GM19240 (cell line): ENCODE data around the gene PARD3B.

Experiments
- DNase-seq: peaks from one replicate; pipeline ENCODE4 v3.0.0; 2011; ENCODE audit warnings: low spot score; ENCODE audit not compliant: insufficient read length

Gene PARD3B

DNA sequence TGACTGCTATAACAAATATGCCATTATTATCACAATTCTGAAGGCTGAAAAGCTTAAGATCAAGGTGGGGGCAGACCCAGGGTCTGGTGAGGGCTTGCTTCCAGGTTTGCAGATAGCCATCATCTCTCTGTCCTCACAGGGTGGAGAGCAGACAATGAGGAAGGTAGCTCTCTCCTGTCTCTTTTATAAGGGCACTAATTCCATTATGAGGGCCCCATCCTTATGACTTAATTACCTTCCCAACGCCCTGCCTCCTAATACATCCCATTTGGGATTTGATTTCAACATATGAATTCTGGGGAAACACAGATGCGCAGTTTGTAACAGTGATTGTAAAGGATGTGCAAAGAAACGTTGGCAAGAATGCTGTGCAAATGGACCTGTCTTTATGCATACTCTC, 44.8 kb downstream of the PARD3B start:
- DNase-seq, result no peak

DNA sequence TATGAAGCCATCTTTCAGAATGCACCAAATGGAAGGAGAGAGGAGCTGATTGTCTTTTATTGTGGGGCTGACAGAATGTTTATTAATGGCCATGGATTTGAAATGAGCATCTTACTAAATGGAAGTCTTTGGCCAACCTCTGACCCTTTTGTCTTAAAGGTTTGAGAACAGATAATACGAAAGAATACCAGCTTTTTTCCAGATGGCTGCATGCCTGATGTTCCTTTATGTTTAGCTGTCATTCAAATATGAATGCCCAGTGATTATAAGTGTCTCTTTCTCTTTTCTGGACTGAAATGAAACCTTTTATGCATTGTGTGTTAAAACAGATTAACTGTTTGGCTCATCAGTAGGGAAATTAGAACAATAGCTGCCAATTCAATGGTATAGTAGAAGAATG, 46.0 kb downstream of the PARD3B start:
- DNase-seq, result no peak

DNA sequence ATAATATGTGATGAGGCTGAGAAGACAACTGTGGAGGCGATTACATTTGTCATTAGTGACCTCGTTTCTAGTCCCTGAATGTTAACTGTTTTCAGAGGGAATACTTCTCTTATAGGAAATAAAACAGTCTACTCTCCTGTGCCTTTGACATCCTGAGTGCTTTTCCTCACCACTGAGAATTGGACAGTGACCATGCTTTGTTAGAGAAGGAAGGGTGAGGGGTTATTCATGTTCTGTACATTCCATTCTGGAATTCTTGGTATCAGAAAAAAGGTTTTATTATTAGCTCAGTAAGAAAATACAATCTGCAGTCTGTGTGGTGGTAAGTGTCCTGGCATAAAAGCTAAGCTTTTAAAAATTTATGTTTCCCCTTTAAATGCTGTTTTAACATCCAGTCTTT, 58.8 kb downstream of the PARD3B start:
- DNase-seq, result no peak

DNA sequence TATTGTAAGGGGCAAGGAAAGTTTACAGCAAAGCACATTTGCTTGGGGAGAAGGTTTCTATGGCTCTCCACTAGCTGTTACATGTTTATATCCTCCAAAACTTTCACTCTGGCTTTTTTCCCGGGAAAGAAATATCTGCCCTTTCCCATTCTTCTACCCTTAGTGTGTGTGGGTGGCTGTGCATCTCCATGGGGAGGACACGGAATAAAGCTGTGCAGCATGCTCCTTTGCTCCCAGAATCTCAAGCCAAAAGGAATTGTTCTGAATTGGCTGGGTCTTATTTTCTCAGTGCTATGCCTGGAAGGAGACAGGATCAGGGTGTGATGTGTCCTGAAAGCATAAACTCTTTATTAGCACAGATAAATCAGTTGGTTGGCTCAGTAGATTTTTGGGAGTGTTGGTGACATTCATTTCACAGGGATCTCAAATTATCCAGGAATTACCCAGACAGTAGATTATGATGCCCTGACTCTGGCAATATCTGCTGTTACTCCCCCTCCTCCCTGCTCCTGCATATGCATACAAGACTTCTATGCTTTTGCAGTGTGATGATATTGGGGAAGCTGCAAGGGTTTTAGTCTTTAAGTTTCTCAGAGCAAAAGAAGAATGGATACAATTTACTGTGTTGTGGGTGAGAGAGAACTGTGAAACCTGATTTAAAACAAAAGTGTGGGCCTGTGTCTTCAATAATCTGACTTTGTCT, 63.1 kb downstream of the PARD3B start:
- DNase-seq, result no peak

DNA sequence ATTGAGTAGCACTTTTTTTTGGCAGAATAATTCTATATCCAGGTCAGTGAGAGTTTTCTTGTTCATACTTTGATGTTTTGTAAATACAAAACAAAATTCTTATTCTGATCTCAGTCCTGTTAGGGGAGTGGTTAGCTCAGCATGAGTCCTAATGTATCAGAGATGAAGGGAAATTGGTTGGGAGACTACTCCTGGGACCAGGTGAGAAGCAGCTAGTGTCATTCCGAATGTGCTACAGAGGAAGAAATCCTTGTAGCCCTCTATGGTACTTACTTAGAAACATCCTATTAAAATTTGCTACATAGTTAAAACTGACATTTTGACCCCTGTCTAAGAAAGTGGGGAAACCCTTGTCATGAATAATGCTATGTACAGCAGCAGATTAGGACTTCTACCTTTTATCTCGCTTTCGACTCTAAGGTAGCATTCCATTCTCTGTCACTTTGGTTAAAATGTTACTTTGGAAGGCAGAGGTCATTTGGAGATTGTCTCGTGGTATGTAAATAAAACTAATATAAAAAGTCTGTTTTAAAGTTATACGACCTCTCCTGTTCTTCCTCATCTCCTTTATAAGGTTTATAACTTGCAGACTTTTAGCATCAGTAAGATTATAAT, 65.8 kb downstream of the PARD3B start:
- no peak for DNase-seq

DNA sequence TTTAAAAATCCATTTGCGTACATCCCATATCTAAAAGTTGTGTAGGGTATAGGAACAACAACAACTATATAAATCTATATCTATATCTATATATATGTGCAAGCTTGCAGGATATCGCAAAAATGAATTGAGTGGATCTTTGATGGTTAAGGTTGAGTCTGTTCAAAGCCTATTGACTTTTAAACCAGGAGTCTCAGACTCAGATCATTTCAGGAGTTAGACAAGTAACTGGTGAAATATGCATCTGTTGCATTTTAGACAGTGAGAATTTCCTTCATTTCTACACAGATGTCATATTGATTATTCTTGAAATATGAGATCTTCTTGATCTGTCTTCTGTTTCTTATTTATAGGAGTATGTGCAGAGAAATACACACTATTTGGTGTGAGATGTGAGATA, 66.5 kb downstream of the PARD3B start:
- no peak for DNase-seq

DNA sequence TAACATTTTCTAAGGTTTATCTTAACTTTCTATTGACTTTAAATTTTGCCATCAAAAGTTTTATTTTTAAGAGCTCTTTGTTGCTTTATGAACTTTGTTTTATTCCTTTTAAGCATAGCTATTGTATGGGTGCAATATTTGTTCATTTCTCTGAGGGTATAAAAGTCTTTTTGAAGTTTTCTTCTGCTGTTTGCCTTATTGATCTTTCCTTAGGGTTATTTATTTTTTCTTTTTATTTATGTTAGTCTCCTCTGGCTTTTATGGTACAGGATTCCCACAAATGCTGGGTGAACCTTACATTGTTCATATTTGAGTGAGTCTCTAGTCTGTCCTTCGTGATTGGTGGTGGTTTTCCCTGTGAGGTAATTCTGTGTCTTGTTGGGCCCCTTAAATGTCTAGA, 68.4 kb downstream of the PARD3B start:
- no peak for DNase-seq

DNA sequence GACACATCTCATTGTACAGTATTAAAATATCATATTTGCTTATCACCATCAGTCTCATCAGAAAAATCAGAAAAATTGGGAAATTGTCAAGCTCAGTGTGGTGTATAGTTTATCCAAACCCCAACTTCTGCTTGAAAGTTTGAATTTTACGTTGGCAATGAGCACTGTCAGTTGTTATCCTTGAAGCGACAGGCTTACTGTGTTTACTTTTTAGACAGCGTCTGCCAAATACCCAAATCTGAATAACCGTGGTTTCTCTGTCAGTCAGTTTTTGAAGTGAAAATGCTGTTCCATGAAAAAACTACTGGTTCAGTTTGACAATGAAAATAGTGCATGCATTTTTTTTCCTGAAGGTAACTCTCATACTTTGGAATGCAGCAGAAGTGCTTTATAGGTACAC, 70.2 kb downstream of the PARD3B start:
- no peak for DNase-seq

DNA sequence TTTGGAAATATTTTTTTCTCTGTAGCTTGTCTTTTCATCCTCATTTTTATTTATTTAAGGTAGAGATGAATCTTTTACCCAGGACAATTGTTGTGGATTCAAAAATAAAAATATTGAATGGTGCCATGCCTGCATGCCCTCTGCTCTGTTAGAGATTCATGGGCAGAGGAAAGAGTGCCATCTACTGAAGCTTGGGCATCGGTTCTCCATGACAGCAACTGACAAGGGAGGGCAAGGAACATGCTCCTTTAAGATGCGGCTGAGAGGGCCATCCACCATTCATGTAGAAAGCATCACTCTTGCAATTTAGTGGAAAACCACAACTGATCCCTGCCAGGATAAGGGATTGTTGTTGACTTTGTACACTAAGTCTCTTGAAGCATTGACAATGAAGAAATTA, 79.9 kb downstream of the PARD3B start:
- DNase-seq, result no peak

DNA sequence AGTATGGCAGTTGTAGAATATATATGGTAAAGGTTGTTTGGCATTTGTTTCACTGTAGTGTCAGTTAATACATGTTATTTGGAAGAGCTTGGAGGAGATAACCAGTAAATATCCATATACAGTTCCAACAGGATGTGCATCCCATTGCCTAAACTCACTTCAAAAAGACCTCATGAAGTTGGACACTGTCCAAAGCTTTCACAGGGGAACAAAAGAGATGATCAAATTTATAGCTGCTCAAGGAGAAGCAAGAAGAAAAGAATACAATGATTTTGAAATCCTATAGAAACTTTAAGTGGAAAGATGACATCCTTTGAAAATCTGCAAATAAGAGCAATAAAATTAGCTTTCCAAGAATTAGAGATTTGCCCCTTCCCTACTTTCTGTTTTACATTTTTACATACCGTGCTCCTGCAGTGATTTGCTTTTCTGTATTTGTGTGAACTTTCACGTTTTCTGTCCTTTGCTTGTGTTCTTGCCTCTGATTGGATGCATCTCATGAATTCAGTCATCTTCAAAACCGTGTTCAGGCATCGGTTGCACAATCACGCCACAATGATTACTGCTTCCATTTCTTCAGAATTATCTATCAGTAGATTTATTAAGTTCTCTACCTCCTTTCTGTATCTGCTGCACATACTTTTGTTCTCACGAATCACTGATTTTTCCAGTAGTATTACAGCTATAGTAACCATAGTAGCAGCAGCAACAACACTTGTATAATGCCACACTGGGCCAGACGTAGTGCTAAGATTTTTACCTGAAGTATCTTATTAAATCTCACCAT, 83.8 kb downstream of the PARD3B start:
- no peak for DNase-seq

DNA sequence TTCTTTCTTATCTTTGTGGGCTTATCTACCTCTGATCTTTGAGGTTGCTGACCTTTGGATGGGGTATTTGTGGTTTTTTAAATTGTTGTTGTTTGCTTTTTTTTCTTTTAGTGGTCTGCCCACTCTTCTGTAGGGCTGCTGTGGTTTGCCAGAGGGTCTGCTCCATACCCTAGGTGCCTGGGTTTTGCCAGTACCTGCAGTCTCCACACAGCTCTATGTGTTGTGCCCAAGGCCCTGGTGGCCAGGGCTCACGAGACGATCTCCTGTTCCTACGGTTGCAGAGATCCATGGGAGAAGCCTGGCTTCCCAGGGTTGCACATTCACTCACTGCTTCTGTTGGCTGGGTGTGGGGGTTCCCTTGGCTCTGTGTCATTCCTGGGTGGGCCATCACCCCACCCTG, 87.1 kb downstream of the PARD3B start:
- no peak for DNase-seq

DNA sequence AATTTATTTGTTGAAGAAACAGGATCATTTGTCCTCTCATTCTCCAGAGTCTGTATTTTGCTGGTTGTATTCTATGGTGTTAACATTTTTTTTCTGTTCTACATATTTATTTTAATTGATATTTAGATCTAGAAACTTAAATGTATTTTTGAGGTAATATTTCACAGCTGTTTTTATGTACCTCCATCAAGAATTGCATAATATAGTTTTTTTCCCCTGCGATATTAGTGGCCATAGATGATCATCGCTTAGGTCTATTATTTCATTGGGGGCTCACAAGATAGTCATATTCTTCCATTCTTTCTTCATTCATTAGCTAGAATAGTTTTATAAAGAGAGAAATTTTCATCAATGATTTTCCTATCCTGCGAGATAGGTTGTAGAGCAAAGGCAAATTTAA, 89.3 kb downstream of the PARD3B start:
- no peak for DNase-seq

DNA sequence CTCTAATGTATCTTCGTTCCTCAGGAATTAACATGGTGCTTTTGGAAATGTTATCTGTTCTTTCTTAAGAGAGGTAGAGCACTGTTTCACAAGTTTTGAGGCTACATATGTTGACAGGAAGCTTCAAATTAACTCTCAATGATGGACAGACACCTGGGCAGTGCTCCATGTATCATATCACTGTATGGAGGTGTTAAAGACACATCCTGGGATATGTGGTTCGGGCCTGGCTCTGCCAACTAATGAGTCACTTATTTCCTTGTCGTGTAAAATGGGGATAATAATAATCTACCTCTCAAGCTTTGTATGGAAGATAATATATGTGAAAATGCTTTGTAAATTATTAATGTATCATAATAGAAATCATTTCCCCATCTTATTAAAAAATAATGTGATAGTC, 90.2 kb downstream of the PARD3B start:
- DNase-seq, result no peak

DNA sequence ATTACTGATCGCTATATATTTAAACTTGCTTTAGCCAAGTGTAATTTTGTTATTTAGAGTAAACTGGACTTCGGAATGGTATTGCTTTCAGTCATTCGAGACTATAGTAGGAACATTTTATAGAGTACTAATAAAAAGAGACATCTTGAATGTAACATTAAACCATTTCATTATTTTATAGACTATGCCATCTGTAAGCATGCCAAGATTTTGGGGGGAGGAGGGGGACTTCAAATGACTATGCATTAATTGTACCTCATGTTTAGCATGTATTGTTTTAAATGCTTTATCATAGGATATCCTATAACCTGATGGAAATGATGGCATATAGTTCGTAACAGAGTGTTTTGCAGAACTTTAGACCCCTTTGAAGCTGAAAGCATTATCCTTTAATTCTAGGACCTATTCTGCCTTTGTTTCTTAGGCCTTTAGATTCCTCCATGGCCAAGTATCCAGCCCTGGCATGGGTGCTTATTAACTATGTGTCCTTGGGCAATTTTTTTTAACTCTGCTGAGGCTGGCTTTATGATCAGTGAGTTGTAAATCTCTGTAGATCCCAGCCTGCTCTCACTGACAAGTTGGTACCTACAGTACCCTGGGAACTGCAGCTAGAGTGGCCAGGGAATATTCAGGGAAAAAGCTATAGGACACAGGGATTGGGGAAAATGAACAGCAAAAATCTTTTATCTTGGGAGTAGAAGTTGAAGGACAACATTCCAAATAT, 93.4 kb downstream of the PARD3B start:
- no peak for DNase-seq

DNA sequence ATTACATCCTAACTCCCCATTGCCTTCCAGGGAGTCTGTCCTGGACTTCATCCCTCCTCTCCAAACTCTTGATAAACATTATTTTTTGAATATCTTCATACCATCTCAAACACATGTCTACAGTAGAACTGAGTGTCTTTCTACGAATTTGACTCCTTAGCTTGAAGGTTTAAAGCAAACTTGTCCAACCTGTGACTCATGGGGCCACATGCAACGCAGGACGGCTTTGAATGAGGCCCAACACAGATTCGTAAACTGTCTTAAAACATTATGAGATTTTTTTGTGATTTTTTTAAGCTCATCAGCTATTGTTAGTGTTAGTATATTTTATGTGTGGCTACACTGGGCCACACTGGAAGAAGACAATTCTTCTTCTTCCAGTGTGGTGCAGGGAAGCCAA, 98.1 kb downstream of the PARD3B start:
- DNase-seq, result no peak

DNA sequence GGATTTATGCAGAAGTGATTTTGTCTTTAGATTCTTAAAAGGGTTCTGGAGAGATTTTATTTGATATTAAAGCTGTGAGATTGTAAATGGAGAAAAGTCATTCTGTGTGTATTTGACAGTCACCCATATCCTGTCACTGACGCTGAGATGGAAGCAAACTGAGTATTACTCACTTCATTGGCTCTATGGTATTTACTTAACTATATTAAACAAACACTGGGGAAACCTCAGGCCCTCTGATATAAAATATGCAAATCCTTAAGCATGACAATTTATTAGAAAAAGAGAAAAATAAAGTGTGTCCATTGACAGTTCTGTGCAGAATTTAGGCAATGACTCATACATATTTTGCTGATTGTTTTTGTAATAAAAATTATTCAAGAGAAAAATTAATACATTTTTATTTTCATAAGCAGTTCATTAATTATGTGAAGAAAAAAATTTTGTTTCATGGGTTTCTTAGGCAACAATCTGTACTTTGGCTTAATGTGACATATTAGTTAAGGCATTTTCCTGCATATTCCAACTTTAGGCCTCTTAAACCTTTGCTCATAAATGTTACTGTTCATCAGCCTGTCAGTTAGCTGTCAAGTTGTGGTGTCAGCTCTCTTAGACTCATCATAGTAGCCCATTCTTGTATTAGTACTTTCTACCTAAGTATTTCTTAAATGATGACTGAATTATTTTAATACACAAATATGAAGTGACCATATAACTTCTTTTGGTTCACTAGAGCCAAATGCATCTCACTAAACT, 99.9 kb downstream of the PARD3B start:
- no peak for DNase-seq

DNA sequence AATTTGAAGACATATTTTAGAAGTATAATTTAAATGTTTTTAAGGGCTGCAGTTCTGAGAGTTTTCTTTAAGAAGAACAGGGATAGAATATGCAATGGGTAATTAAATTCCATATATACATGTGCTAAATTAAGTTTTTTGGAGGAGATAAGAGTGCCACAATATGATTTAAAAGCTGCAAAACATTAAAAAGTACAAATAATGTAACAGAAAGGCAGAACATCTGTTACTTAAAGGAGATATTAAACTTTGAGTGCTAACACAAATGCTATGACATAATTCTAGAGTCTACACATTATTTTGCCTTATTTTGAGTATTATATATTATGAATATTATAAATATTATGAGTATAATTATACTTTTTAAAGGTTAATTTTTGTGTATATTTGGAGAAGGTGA, 102.4 kb downstream of the PARD3B start:
- DNase-seq, result no peak

DNA sequence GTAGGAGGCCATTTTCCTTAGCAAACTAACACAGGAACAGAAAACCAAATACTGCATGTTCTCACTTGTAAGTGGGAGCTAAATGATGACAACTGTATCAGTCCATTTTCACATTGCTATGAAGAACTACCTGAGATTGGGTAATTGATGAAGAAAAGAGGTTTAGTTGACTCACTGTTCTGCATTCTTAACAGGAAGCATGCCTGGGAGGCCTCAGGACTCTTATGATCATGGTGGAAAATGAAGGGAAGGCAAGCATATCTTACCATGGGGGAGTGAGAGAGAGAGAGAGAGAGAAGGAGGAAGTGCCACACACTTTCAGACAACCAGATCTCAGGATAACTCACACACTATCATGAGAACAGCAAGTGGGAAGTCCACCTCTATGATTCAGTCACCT, 105.3 kb downstream of the PARD3B start:
- DNase-seq, result no peak

DNA sequence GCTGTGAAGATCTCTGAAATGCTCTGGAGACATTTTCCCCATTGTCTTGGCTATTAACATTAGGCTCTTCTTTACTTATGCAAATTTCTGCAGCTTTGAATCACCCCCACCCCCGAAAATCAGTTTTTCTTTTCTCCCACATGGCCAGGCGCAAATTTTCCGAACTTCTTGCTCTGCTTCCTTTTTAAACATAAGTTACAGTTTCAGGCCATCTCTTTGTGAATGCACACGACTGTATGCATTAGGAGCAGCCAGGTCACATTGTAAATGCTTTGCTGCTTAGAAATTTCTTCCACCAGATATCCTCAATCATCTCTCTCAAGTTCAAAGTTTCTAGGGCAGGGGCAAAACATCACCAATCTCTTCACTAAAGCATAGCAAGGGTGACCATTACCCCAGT, 106.8 kb downstream of the PARD3B start:
- no peak for DNase-seq

DNA sequence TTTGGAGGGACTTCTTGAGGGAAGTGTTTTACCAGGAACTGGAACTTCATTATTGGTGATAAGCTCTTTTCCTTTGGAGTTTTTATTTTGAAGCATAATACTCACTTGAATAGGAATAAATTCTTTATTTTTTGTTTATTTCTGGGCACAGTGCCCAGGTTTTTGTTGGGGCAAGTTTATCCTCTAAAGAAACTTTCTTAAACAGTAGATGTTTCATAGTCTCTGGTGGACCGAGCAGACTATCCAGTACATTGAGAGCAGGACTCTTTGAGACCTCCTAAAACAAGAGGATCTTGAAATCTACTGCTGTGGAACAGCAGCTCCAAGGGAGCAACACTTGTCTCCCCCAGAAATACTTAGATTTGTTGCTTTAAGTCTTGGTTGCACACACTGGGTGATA, 109.4 kb downstream of the PARD3B start:
- no peak for DNase-seq

DNA sequence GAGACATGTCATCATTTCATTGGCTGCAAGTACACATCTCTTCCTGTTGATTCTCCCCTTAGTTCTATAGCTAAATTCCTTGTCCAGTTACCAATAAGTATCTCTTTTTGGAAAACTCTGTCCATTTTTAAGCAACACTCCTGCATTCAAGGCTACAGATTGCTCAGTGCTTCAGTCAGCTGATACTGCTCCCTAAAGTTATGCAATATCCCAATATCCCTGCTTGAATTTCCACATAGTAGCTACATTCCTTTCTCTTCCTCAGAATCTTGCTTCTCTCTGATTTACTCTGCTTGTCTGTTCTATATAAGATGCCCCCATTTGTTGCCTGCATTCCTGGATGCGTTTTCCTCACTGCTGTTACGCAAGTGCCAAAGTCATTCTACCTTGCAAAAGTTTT, 109.8 kb downstream of the PARD3B start:
- no peak for DNase-seq
